Heart left ventricle (tissue), 16 donors: Measurements from ENCODE around the gene CFAP52. TPM values are rescaled to one million over a fixed set of nuclear protein-coding genes. Genes with fewer than 3 reads are reported as not detected.

Experiments used
- ATAC-seq, 4 donors: fragments of 200-7000 bp; cut with Tn5 transposase; one replicate each; pipeline ENCODE4 v1.9.1; 2020 to 2022; ENCODE audit warnings: moderate library complexity in 4 of 4, mild to moderate bottlenecking in 3 of 4, moderate number of reproducible peaks in 1 of 4
- DNase-seq, 5 donors: peaks; one replicate each; pipeline ENCODE4 v3.0.0-alpha.2; 2020
- H3K27ac ChIP-seq, 12 donors: fragments of 200-600 bp; sonication (generic) in 4 of 12; one replicate each; pipeline versions ENCODE4 v1.5.0 to v1.8.0; 2016 to 2022; ENCODE audit warnings: mild to moderate bottlenecking in 2 of 12
- H3K27me3 ChIP-seq, 9 donors: fragments of 200-600 bp; sonication (generic) in 2 of 9; one replicate each; pipeline versions ENCODE4 v1.5.1 to v1.8.0; 2016 to 2022; ENCODE audit warnings: mild to moderate bottlenecking in 3 of 9
- H3K36me3 ChIP-seq, 9 donors: fragments of 200-600 bp; sonication (generic) in 2 of 9; one replicate each; pipeline versions ENCODE4 v1.5.0 to v1.8.0; 2018 to 2022; ENCODE audit warnings: mild to moderate bottlenecking in 2 of 9
- H3K4me1 ChIP-seq, 12 donors: fragments of 200-600 bp; sonication (generic) in 4 of 12; one replicate each; pipeline versions ENCODE4 v1.5.0 to v1.8.0; 2016 to 2022; ENCODE audit warnings: mild to moderate bottlenecking in 3 of 12
- H3K4me3 ChIP-seq, 12 donors: fragments of 200-600 bp; sonication (generic) in 4 of 12; one replicate each; pipeline versions ENCODE4 v1.5.0 to v1.8.0; 2017 to 2022; ENCODE audit warnings: mild to moderate bottlenecking in 9 of 12, moderate library complexity in 4 of 12
- H3K9me3 ChIP-seq, 12 donors: fragments of 200-600 bp; sonication (generic) in 4 of 12; one replicate each; pipeline versions ENCODE4 v1.5.0 to v1.8.0; 2016 to 2022; ENCODE audit warnings: mild to moderate bottlenecking in 1 of 12
- POLR2A ChIP-seq, 2 donors: fragments of 450-650 bp; IDR thresholded peaks; one replicate each; pipeline ENCODE4 v1.6.1; 2017; ENCODE audit warnings: antibody characterized with exemption in 2 of 2, mild to moderate bottlenecking in 2 of 2, moderate library complexity in 2 of 2
- WGBS, 4 donors: extraction: QIAGEN DNeasy Blood & Tissue Kit in 2 of 4; methylation state at CpG; one replicate each; pipeline versions ENCODE4 v1.1.5 to v1.1.7; 2013 to 2018; 5-methylcytosine and 5-hydroxymethylcytosine counted together
- intact Hi-C, 10 donors: fragments of 100-400 bp; cut with DNase I; formaldehyde crosslinking; loops; one replicate each; pipeline versions ENCODE4 v1.11.1 to v1.14.2; 2022
- polyA plus RNA-seq, 2 donors: library from polyadenylated mRNA; stranded (reverse); fragments of 200-250 nt; gene quantifications; one replicate each; pipeline ENCODE4 v1.2.3, GENCODE V29; 2013
- total RNA-seq, 9 donors: library from RNA; depleted of rRNA in 2 of 9; stranded (reverse); fragments of >200 nt in 2 of 9; fragmentation: NEBNext Ultra II Directional in 3 of 9; extraction: Animal tissue kit (Norgen Biotek cat#: 25700) in 3 of 9; gene quantifications; one replicate each; pipeline versions ENCODE4 v1.1.0 to v1.2.4, GENCODE V29; 2016 to 2023
- TF ChIP-seq, protein P1 (sequence below), 12 donors: fragments of 200-600 bp; sonication (generic) in 4 of 12; IDR thresholded peaks; one replicate each; pipeline versions ENCODE4 v1.5.0 to v1.8.0; 2018 to 2022; ENCODE audit warnings: antibody characterized with exemption in 12 of 12, mild to moderate bottlenecking in 5 of 12
- donor health status: ischemic (EF 13 %, LVEDD 7.1; RV severe dilation, severe dysfunction).
- donor health status: healthy with polysubstance abuse.
- donor health status: DM: no; HTN: yes; CAD: no.
- donor health status: DM: no; HTN: no; CAD: no.
- donor health status: ischemic (EF 25% LVEDD 6.9; RV normal size, moderate dysfunction).
- donor health status: ischemic (EF 25% LVEDD 5.7; RV mildly dilated, moderate dysfunction).
- donor health status: healthy.
- donor health status: DM: yes; HTN: yes; CAD: no.
- donor health status: ischemic (EF 35%, LVEDD 5.7; RV mildly dilated, moderate dysfunction).
- donor health status: nonischemic (EF 11% LVEDD 7.7; RV severe dilation, severe dysfunction).
- donor health status: DM: yes; HTN: yes; CAD: no.
- donor health status: PGD.
- donor health status: ischemic (EF 29% LVEDD 5.4; RV normal size, mild dysfunction).
- donor health status: nonischemic (EF 23%, LVEDD 6.1; RV moderate dilation, normal function).

Gene CFAP52
- total and polyA plus RNA-seq, 11 donors: 0.87 TPM; not detected in 10

DNA sequence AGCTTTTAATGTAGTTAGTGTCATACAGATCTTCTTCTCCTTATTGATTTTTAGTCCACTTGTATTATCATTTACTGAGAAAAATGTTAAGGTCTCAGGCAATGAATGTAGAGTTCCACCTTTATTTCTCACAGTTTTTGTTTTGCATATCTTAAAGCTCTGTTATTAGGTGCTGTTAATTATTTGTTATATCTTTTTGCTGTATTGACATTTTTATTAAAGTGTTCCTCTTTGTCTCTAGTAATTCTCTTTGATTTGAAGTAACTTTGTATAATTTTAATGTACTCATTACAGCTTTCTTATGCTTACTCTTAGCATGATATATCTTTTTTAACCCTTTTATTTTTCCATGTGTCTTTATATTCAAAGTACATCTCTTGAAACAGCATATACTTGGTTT lies 46.5 kb downstream of the CFAP52 start:
- no peaks in the 10 kb centered on the region for H3K36me3 ChIP-seq
- no peaks in the 10 kb centered on the region for H3K27me3 ChIP-seq
- no peak overlapping the region for H3K4me3 ChIP-seq
- no peak overlapping the region for H3K27ac ChIP-seq
- peaks cover 0 to 40% (median 22%) of the 10 kb centered on the region in 12 donors for H3K9me3 ChIP-seq
- no peak for ATAC-seq
- no peak for DNase-seq
- TF ChIP-seq, protein P1, sequence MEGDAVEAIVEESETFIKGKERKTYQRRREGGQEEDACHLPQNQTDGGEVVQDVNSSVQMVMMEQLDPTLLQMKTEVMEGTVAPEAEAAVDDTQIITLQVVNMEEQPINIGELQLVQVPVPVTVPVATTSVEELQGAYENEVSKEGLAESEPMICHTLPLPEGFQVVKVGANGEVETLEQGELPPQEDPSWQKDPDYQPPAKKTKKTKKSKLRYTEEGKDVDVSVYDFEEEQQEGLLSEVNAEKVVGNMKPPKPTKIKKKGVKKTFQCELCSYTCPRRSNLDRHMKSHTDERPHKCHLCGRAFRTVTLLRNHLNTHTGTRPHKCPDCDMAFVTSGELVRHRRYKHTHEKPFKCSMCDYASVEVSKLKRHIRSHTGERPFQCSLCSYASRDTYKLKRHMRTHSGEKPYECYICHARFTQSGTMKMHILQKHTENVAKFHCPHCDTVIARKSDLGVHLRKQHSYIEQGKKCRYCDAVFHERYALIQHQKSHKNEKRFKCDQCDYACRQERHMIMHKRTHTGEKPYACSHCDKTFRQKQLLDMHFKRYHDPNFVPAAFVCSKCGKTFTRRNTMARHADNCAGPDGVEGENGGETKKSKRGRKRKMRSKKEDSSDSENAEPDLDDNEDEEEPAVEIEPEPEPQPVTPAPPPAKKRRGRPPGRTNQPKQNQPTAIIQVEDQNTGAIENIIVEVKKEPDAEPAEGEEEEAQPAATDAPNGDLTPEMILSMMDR (IDR thresholded peaks at IDR 0.05): no peak
- no peak for TF ChIP-seq POLR2A (IDR thresholded peaks at IDR 0.05)
- intact Hi-C loops: no loop called here
- no peaks in the 10 kb centered on the region for H3K4me1 ChIP-seq

DNA sequence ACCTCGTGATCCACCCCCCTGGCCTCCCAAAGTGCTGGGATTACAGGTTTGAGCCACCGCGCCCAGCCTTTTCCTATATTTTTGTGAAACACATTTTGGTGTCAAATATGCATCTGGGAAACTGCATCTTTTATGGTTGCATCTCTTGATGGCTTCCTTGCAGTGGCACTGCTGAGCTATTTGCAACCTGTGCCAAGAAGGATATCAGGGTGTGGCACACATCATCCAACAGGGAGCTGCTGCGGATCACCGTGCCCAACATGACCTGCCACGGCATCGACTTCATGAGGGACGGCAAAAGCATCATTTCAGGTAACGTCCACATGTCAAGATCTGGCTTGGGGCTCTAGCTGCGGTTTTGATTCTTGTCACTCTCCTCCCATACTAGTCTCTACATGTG lies 52.1 kb downstream of the CFAP52 start:
- Histone ChIP-seq H3K27ac (no peak overlapping the region), H3K4me3 (no peak overlapping the region), H3K4me1 (no peaks in the 10 kb centered on the region), H3K27me3 (no peaks in the 10 kb centered on the region), H3K36me3 (no peaks in the 10 kb centered on the region), H3K9me3 (peaks cover 0 to 24% (median 14%) of the 10 kb centered on the region in 12 donors)
- DNase-seq: no peak
- WGBS, 4 donors: 82 to 84% (median 84%) methylated on average over 10 of the region's 10 CpGs
- ATAC-seq: no peak
- TF ChIP-seq, protein P1 (IDR thresholded peaks at IDR 0.05): no peak
- no peak for TF ChIP-seq POLR2A (IDR thresholded peaks at IDR 0.05)
- intact Hi-C loops: no loop called here

DNA sequence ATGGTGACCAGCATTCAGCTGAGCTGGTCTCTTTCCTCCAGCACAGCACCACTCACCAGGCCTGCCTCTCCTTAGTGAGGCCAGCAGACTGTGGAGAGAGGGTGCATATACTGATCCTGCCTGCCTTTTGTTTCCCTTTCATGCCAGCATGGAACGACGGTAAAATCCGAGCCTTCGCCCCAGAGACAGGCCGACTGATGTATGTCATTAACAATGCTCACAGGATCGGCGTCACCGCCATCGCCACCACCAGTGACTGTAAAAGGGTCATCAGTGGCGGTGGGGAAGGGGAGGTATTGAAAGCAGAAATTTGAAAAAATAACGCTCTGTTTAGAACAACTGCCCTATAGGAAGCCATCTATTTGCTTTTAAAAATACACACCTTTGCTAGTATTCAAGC lies 56.3 kb downstream of the CFAP52 start:
- Histone ChIP-seq H3K36me3 (no peaks in the 10 kb centered on the region), H3K4me3 (no peak overlapping the region), H3K9me3 (no peaks in the 10 kb centered on the region), H3K27me3 (peaks cover 0 to 7% (median 0%) of the 10 kb centered on the region in 9 donors), H3K27ac (no peak overlapping the region), H3K4me1 (no peaks in the 10 kb centered on the region)
- ATAC-seq: no peak
- no peak for TF ChIP-seq POLR2A (IDR thresholded peaks at IDR 0.05)
- TF ChIP-seq, protein P1 (IDR thresholded peaks at IDR 0.05): no peak
- intact Hi-C loops: no loop called here
- WGBS, 4 donors: 91 to 95% (median 94%) methylated on average over 11 of the region's 11 CpGs
- DNase-seq: no peak

GRCh38 chr17:9635340-9635739 lies 58.9 kb downstream of the CFAP52 start:
- intact Hi-C loops: no loop called here
- H3K27ac ChIP-seq: no peak overlapping the region
- H3K4me3 ChIP-seq: no peak overlapping the region
- TF ChIP-seq, protein P1 (IDR thresholded peaks at IDR 0.05): no peak
- TF ChIP-seq POLR2A (IDR thresholded peaks at IDR 0.05): no peak
- DNase-seq (no peak), ATAC-seq (no peak)
- H3K36me3 ChIP-seq: no peaks in the 10 kb centered on the region
- H3K9me3 ChIP-seq: no peaks in the 10 kb centered on the region
- 83 to 98% (median 90%) methylated on average over 6 of the region's 6 CpGs for WGBS, 4 donors
- no peaks in the 10 kb centered on the region for H3K4me1 ChIP-seq
- peaks cover 0 to 7% (median 0%) of the 10 kb centered on the region in 9 donors for H3K27me3 ChIP-seq
